SK-N-SH treated with all-trans-retinoic acid at 6 μM for 48 hours (cell line): Measurements from ENCODE around the gene C1D.
A peak's percentile ranks its signal among the peaks of the same experiment; 100 is the strongest.

Experiments used
- ATAC-seq: fragments of 200-7000 bp; cut with Tn5 transposase; 3 replicates; pipeline ENCODE4 v1.9.1; 2020; ENCODE audit warnings: mild to moderate bottlenecking, moderate library complexity
- ARNTL ChIP-seq: fragments of 450-650 bp; formaldehyde crosslinking; IDR thresholded peaks from 2 replicates; pipeline ENCODE4 v1.5.0; 2020; ENCODE audit warnings: low read depth, mild to moderate bottlenecking, moderate library complexity, borderline replicate concordance
- BACH2 ChIP-seq: fragments of 250-450 bp; sonication (Bioruptor Pico); IDR thresholded peaks from 2 replicates; pipeline ENCODE4 v1.9.0; 2021; ENCODE audit warnings: mild to moderate bottlenecking, borderline replicate concordance
- CREB5 ChIP-seq: fragments of 250-450 bp; sonication (Bioruptor Pico); IDR thresholded peaks from 2 replicates; pipeline ENCODE4 v1.5.1; 2020; ENCODE audit warnings: low read depth, mild to moderate bottlenecking, moderate library complexity
- CSDC2 ChIP-seq: fragments of 250-450 bp; sonication (Bioruptor Pico); IDR thresholded peaks from 2 replicates; pipeline ENCODE4 v1.5.0; 2020; ENCODE audit warnings: mild to moderate bottlenecking, moderate library complexity
- CSRNP3 ChIP-seq: fragments of 250-450 bp; sonication (Bioruptor Pico); IDR thresholded peaks from 2 replicates; pipeline ENCODE4 v1.5.1; 2021; ENCODE audit warnings: mild to moderate bottlenecking, moderate library complexity
- ESRRG ChIP-seq: fragments of 250-450 bp; sonication (Bioruptor Pico); IDR thresholded peaks from 2 replicates; pipeline ENCODE4 v1.6.1; 2021; ENCODE audit warnings: mild to moderate bottlenecking
- GLIS3 ChIP-seq: fragments of 250-450 bp; sonication (Bioruptor Pico); IDR thresholded peaks from 2 replicates; pipeline ENCODE4 v1.5.0; 2020; ENCODE audit warnings: mild to moderate bottlenecking, moderate library complexity
- ISL1 ChIP-seq: fragments of 250-450 bp; sonication (Bioruptor Pico); IDR thresholded peaks from 2 replicates; pipeline ENCODE4 v2.1.2; 2022; ENCODE audit warnings: mild to moderate bottlenecking, moderate library complexity
- OSR1 ChIP-seq: fragments of 250-450 bp; sonication (Bioruptor Pico); IDR thresholded peaks from 2 replicates; pipeline ENCODE4 v1.8.0; 2022; ENCODE audit warnings: moderate library complexity, mild to moderate bottlenecking, inconsistent platforms
- PATZ1 ChIP-seq: fragments of 250-450 bp; sonication (Bioruptor Pico); IDR thresholded peaks from 2 replicates; pipeline ENCODE4 v1.8.0; 2020; ENCODE audit warnings: mild to moderate bottlenecking, moderate library complexity, borderline replicate concordance
- PPARA ChIP-seq: fragments of 250-450 bp; sonication (Bioruptor Pico); IDR thresholded peaks from 2 replicates; pipeline ENCODE4 v1.5.0; 2020; ENCODE audit warnings: mild to moderate bottlenecking, borderline replicate concordance
- RARB ChIP-seq: fragments of 250-450 bp; sonication (Bioruptor Pico); IDR thresholded peaks from 2 replicates; pipeline ENCODE4 v1.8.0; 2021; ENCODE audit warnings: mild to moderate bottlenecking, moderate library complexity
- SNAI2 ChIP-seq: fragments of 250-450 bp; sonication (Bioruptor Pico); IDR thresholded peaks from 2 replicates; pipeline ENCODE4 v1.5.0; 2020; ENCODE audit warnings: mild to moderate bottlenecking, moderate library complexity
- TCF4 ChIP-seq: fragments of 250-450 bp; sonication (Bioruptor Pico); IDR thresholded peaks from 2 replicates; pipeline ENCODE4 v1.8.0; 2021; ENCODE audit warnings: mild to moderate bottlenecking, moderate library complexity, borderline replicate concordance
- ZFP3 ChIP-seq: fragments of 250-450 bp; sonication (Bioruptor Pico); IDR thresholded peaks from 2 replicates; pipeline ENCODE4 v1.5.0; 2020; ENCODE audit warnings: mild to moderate bottlenecking, moderate library complexity
- ZFP30 ChIP-seq: fragments of 450-650 bp; formaldehyde crosslinking; IDR thresholded peaks from 2 replicates; pipeline ENCODE4 v1.5.0; 2022; ENCODE audit warnings: mild to moderate bottlenecking, moderate library complexity
- ZNF70 ChIP-seq: fragments of 450-650 bp; formaldehyde crosslinking; IDR thresholded peaks from 2 replicates; pipeline ENCODE4 v1.5.0; 2020; ENCODE audit warnings: mild to moderate bottlenecking, moderate library complexity
- ZNF8 ChIP-seq: fragments of 450-650 bp; formaldehyde crosslinking; IDR thresholded peaks from 2 replicates; pipeline ENCODE4 v1.5.0; 2020; ENCODE audit warnings: mild to moderate bottlenecking, moderate library complexity
- TF ChIP-seq, protein P1 (sequence below): fragments of 250-450 bp; sonication (Bioruptor Pico); IDR thresholded peaks from 2 replicates; pipeline ENCODE4 v1.8.0; 2021; ENCODE audit warnings: low read depth, mild to moderate bottlenecking, moderate library complexity, borderline replicate concordance

The C1D gene

DNA sequence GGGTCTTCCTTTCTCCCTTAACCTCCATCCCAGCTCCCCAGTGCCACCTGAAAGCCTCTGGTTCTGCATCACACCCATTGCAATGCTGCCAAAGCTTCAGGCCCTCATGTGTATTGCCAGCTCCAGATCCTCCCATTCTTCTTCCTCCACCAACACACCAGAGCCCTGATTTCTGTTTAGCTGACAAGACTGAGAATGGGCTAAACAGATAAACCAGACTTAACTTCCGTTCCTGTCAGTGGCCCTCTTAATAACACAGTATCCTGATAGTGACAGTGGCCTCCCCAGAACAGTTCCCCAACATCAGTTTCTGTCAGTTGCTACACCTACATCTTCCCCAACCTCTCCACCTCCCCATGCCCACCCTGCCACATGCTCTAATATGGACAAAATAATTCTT, 31.3 kb upstream of the C1D start:
- ATAC-seq: no peak
- no peak for TF ChIP-seq ZFP3 (CRISPR knock-in tag)
- no peak for TF ChIP-seq PPARA (CRISPR knock-in tag)
- no peak for TF ChIP-seq TCF4

DNA sequence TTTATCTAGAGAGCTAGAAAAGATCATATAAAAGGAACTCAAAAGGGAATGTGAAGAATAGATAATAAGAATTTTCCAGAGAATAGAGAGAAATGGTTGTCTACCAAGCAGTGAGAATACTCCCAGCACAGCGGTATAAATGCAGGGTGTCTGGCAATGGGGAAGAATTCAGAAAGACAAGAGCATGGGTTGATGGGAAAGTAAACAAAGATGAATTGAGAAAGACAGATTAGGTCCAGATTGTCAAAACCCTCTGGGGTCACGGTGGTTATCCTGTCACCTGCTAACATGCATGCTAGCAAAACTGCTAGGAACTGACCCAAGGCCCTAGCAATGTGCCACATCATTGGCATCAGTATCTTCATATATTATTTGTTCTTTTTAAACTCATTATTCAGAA, 30.8 kb upstream of the C1D start:
- ATAC-seq: no peak
- TF ChIP-seq TCF4 (no peak), CREB5 (no peak), CSRNP3 (CRISPR knock-in tag) (no peak), PPARA (CRISPR knock-in tag) (no peak), CSDC2 (CRISPR knock-in tag) (no peak), BACH2 (CRISPR knock-in tag) (no peak), ESRRG (no peak), OSR1 (CRISPR knock-in tag) (no peak), GLIS3 (CRISPR knock-in tag) (no peak), RARB (no peak), ARNTL (CRISPR knock-in tag) (no peak), ZNF8 (no peak), PATZ1 (CRISPR knock-in tag) (no peak), ZFP30 (no peak), ZNF70 (CRISPR knock-in tag) (no peak), ISL1 (CRISPR knock-in tag) (no peak), SNAI2 (CRISPR knock-in tag) (no peak)
- TF ChIP-seq, protein P1, sequence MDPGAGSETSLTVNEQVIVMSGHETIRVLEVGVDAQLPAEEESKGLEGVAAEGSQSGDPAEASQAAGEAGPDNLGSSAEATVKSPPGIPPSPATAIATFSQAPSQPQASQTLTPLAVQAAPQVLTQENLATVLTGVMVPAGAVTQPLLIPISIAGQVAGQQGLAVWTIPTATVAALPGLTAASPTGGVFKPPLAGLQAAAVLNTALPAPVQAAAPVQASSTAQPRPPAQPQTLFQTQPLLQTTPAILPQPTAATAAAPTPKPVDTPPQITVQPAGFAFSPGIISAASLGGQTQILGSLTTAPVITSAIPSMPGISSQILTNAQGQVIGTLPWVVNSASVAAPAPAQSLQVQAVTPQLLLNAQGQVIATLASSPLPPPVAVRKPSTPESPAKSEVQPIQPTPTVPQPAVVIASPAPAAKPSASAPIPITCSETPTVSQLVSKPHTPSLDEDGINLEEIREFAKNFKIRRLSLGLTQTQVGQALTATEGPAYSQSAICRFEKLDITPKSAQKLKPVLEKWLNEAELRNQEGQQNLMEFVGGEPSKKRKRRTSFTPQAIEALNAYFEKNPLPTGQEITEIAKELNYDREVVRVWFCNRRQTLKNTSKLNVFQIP (CRISPR knock-in tag): no peak

GRCh38 chr2:68091439-68092034, 28.7 kb upstream of the C1D start:
- no peak; the same call in 1 of the 3 replicates for ATAC-seq
- TF ChIP-seq ESRRG (no peak), ZNF70 (CRISPR knock-in tag) (no peak), ISL1 (CRISPR knock-in tag) (peak; percentile 60), BACH2 (CRISPR knock-in tag) (no peak), RARB (no peak), PPARA (CRISPR knock-in tag) (no peak), TCF4 (0 out of 2 replicates have a peak, but pooled peaks have one; percentile 12)

DNA sequence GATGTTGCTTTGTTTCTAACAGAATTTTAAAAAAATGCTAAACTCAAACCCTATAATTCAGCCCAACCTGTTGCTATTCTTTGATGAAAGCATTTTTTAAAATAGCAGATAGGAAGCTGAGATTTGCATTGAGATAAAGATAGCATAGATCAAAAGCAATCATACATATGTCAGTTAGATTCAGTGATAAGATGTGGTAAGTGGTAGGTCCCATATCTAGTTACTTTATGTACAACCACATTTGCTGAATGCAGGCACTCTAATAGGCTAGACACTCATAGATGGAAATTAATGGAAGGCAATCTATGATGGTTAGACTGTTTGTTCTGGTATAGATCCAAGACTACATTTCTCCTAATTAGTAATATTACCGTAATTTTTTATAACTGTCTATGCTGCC, 27.2 kb upstream of the C1D start:
- TF ChIP-seq PATZ1 (CRISPR knock-in tag) (no peak), ZNF8 (no peak), ZFP3 (CRISPR knock-in tag) (no peak), CSRNP3 (CRISPR knock-in tag) (no peak), OSR1 (CRISPR knock-in tag) (no peak), CREB5 (no peak), ISL1 (CRISPR knock-in tag) (peak; percentile 53)
- ATAC-seq: no peak
